Measurements from ENCODE around the gene NLGN1.

- no peak for TF ChIP-seq CTCF (IDR thresholded peaks at IDR 0.05)
- TF ChIP-seq POLR2A (IDR thresholded peaks at IDR 0.05), result no peak
- TF ChIP-seq EP300 (IDR thresholded peaks at IDR 0.05), result no peak
Observed at GRCh38 chr3:174083706-174084105, 686.2 kb downstream of the NLGN1 start.
